HK-2 (cell line): ENCODE data around the gene SPRED1.
A peak's percentile ranks its signal among the peaks of the same experiment; 100 is the strongest.
"Not testable (repeated sequence)": the region's sequence is repeated elsewhere in the genome, so short reads cannot be mapped to it uniquely, and the experiment has no call there.

Source experiments
- DNase-seq: peaks from one replicate; pipeline ENCODE4 v3.0.0-alpha.2; 2018; ENCODE audit not compliant: unreplicated experiment

Gene SPRED1

DNA sequence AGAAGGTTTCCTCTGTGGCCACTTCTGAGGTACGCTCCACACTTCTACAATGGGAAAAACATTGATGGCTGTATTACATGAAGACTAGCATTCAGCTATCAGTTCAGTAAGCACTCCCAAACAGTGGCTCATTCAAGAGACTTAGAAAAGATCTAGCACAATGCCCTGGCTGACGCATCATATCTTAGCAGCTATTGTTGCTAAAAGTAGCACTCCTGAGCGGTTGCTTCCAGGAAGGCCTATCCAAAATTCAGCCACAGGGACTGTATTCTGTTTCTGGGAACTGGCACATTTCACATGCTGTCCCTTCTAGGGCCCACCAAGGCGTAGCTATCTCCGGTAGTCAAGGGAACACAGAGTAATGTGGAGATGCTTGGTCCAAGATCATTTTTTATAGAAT is 21.2 kb upstream of the SPRED1 start:
- DNase-seq: no peak

DNA sequence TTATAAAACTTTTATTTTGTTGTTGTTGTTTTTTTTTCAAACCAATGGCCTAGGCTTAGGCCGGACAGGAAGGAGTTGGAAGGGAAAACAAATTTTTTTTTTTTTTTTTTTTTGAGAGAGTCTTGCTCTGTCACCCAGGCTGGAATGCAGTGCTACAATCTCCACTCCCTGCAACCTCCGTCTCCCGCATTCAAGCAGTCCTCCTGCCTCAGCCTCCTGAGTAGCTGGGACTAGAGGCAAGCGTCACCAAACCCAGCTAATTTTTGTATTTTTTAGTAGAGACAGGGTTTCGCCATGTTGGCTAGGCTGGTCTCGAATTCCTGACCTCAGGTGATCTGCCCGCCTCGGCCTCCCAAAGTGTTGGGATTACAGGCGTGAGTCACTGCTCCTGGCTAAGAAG is 15.6 kb upstream of the SPRED1 start:
- not testable (repeated sequence) for DNase-seq

DNA sequence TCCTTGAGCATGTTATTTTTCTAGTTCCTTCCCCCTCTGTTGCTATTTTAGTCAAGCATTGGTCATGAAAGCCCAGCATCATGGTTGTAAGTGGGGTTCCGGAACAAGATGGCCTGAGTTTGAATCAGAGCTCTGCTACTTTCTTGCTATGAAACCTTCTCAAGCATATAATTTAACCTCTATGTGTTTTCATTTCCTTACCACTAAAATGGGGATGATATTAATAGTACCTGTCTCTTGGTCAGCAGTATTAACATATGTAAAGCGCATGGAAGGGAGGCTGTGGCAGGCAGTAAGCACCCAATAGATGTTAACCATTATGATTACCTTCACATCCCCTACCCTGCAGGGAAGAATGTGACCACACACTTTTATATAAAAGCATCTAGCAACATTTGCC is 14.3 kb upstream of the SPRED1 start:
- DNase-seq: no peak

DNA sequence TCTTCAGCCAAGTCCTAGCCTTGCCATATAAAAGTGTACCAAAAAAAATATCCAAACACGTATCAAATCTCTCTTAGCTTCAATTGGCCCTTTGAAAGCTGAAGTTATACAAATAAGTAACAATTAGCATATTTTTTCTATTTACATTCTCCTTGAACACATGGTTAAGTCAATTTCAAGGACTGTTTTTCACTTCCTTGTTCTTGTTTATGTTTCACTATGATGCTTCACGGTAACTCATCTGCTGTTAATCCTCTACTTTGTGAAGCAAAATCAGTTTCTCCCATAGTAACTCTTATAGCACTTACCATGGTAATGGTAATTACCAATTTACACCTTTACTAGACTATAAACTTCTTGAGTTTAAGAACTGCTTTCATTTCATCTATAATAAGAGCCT is 10.6 kb upstream of the SPRED1 start:
- DNase-seq: no peak

DNA sequence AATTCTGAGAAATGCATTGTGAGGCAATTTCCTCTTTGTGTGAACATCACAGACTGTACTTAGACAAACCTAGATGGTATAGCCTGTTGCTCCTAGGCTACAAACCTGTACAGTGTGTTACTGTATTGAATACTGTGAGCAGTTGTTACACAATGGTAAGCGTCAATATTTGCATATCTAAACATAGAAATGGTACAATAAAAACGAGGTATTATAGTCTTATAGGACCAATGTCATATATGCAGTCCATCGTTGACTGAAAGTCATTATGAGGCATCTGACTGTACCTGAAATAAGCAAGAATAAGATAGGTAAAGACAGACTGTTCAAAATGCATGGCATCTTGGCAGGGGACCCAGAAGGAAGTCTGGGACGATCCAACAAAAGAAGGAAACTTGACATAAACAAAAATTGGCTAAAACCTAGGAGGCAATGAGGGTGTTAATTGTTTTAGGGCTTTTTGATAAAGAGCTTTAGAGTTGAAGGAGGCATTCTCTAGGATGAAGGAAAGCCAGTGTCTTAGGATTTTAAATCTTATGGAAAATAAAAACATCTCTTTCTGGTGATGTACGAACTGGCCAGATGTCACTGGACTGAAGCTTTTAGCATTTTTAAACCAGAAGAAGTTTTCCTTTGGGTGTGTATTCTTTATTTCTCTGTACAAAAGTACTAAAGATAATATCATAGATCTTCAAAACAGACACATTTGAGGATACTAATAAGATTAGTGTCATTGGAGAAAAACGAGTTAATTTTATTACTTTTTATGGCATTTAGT is 9.2 kb upstream of the SPRED1 start:
- DNase-seq: no peak

DNA sequence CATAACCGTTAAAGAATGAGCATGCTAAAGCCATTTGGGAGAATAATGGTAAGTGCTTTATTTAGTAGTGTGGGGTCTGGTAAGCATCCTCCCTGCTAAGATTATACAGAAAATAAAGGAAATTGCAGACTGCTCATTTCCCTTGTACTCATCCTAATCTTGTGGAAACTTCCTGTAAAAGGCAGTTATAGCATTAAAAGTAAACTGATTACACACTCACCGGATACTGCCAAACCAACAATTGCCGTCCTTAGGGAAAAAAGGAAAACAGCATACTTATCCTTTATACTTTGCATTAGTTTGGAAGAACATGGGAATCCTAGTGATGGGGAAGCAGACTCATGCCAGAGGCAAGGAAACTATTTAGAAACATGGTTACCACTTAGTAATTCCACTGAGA is 5.3 kb upstream of the SPRED1 start:
- DNase-seq: no peak

DNA sequence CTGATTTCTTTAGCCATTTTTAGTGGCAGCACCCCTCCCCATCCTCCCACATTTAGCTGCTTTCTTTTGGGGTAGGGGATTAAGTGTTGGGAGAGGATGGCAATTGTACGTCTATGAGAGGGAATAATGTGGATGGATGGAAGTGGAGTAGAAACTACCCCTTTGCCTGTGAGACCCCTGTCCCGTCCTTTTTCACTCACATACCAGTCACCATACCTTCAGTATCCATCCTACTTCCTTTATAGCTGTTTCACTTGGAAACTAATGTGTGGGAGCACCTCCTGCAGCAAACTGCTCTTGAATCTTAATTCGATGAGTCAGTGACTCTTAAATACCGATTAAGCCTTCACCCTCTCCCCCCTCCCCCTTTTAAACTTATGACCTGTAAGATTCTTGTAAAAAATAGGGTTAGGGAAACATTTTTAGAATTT is 730 bp downstream of the SPRED1 start:
- DNase-seq: no peak

DNA sequence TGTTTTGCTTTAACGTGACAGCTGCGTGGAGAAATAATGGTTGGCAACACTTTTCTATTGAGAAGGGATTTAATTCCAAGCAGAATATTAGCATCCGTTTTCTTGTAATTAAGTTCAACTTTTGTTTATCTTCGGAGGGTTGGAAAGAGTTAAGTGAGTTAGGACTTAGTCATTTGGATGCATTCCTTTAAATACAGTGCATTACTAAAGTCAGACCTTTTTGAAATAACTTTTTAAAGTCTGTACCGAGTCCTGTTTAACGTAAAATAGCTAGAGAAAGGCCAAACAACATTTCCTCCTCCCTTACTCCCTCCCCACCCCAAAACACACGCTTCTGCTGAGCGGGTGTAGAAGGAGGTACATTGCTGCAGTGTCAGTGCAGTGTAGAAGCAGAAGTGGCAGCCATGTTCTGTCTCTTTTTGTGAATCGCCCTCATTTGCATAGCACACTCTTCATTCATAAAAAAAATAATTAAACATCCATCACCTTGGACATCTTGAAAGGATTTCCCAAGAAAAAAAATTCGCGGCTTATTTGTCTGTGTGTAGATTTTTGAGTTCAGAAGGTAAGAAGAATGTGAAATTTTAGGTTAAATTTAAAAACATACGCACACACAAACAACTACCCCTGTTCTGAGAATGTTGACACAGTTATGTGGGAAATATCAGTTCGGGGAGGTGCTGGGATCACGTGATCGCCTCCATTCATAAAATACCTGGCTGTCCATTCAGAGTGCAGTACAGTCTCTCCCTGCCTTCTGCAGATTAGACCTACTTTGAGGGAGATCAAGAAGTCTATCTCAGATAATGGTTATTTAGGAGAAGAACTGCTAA is 1.6 kb downstream of the SPRED1 start:
- peak; percentile 13 for DNase-seq

DNA sequence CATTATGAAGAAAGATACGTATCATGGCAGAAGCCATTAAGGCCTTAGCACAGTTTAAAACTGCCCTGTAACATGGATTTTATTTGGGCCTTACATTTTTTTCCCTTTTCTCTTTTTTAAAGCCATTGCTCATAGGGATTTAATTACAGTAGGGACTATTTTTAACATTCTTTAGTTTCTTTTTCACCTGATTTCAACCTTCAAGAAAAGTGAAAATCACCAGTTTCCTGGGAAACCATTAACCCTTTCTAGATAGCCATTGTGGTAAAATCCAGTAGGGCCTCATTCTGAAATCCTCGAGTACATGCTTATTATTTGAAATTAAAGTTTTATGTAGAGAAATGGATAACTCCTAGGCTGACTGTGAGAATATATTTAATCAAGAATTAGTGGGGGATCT is 3.1 kb downstream of the SPRED1 start:
- DNase-seq: no peak

DNA sequence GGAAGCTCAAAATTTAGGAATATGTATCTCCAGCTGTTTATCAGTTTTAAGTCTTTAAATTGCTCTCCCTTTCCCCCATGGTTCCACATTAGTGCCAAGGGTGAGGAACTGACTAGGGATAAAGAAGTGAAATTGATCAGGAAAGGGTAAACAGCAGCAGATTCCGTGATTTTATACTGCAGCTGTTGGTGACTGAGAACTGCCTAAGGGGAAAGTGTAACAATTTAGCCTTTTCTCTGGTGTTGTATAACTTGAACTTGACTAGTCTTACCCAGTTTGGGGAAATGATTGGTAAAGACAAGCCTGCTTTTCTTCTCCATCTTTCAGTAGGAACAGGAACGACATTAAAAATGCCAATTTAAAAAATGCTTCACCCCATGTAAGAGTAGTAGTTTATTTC is 5.0 kb downstream of the SPRED1 start:
- no peak for DNase-seq

DNA sequence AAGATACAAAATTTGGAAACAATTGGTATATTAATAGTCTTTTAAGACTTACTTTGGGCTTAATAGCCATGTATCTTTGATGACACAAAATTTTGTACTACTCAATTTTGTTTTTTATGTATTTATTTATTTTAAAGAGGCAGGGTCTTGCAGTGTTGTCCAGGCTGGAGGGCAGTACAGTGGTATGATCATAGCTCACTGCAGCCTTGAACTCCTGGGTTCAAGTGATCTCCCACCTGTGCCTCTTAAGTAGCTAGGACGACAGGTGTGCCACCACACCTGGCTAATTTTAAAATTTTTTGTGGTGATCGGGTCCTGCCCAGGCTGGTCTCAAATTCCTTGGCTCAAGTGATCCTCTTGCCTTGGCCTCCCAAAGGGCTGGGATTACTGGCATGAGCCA is 6.5 kb downstream of the SPRED1 start:
- no peak for DNase-seq

DNA sequence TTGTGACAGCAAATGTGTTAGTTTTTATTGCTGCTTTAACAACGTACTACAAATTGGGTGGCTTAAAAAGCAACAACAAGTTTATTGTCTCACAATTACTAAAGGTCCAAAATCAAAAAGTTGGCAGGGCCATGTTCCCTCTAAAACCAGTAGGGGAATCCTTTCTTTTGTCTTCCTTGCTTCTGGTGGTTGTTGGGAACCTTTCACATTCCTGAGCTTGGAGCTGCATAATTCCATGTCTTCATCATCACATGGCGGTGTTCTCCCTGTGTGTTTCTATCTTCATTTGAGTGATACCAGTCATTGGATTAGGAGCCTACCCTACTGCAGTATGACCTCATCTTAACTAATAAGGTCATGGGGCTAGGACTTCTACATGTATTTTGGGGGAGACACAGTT is 7.4 kb downstream of the SPRED1 start:
- DNase-seq: no peak

DNA sequence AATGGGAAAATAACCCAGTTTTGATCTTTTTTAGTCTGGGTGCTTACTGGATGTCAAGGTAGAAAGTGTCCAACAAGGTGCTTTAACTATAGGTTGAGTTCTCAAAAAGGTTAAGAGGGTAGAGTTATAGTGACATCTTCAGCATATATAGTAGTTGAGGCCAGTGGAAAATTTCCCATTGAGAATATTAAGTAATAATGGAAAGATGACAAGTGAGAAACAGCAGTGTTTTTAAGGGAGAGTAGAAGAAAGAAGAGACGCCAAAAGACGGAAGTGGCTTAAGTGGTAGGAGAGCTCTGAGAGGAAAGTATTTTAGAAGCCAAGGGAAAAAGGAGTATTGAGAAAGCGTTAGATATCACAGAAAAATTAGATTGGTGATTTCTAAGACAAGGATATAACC is 10.6 kb downstream of the SPRED1 start:
- DNase-seq: no peak

DNA sequence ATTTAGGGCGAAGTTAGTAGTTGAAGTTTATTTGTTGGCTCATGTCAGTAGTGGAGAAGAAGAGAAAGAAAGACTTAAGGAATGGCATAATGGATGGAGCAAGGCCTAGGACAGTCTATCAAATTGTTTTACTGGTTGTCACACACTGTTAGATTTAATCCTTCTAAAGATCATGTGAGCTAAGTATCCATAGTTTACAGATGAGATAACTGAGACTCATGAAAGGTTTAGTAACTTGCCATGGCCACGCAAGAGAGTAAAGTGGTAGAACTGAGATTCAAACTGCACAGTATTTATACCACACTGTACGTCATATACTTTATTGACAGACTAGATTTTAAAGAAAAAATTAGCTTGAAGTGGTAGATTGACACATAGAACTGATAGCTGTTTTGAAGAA is 11.4 kb downstream of the SPRED1 start:
- no peak for DNase-seq

DNA sequence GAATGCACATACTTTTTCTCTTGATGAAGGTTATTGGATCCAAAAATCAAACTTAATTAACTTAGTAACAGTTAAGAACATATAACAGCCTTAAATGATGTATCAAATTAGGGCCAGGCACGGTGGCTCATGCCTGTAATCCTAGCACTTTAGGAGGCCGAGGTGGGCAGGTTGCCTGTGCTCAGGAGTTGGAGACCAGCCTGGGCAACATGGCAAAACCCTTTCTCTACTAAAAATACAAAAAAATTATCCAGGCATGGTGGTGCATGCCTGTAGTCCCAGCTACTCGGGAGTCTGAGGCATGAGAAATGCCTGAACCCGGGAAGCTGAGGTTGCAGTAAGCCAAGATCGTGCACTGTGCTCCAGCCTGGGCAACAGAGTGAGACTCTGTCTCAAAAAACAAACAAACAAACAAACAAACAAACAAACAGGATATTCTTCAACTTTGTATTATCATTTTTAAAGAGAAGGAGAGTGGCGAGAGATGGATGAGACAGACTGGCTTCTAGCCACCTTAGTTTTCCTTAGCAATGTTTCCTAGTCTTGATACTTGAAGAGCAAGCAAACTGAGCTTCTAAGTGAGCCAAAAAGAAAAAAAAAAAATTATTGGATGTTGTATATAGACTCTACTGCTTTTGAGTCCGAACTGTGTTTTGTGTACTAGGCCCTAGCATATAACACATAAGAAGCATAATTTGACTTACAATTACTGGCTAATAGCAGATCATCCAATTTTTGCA is 13.8 kb downstream of the SPRED1 start:
- DNase-seq: no peak

DNA sequence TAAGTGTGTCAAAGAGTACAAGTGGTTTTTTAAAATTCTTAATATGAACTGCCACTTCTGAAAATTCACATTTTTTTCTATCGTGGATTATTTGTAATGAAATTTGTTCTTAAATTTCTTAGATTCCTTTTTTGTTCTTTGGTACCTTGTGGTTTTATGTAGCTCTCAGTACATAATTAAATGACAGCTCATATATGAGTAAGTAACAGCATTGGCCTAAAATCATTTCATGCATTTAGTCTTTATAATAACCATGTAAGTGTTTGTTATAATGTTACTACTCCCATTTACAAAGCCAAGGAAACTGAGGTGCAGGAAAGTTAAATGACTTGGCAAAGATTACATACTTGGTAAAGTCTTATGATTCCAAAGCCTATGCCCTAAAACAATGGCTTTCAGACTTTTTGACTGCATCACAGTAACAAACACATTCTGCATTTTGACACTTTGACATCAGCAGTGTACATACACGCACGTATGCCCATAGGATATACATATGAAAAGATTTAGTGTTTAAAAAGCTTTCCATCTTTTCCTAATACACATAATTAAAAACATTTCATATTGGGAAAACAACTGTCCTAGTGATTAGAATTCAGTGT is 14.9 kb downstream of the SPRED1 start:
- no peak for DNase-seq

DNA sequence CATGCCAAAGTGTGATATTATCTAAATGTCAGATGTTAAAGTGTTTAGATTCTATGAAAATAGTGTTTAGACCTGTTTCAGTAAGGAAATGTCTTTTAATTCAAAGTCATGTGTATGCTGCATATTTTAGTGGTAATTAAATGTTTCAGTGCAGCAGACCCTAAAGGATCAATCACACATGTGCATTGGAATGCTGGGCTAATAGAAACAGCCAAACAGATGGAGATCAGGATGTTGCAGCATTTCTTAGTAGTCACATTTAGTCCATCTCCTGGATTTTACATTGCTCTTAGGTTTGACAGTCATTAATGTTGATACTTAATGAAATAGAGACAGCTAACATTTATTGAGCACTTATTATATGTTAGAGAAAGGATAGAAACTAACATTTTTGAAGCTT is 18.5 kb downstream of the SPRED1 start:
- DNase-seq: no peak

DNA sequence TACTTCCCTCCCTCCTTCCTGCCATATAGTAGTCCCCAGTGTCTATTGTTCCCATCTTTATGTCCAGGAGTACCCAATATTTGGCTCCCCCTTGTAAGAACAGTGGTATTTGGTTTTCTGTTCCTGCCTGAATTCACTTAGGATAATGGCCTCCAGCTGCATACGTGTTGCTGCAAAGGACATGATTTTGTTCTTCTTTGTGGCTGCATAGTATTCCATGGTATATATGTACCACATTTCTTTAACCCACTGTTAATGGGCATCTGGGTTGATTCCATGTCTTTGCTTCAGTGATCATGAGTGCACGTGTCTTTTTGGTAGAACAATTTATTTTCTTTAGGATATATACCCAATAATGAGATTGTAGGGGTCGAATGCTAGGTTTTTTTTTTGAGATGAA is 19.3 kb downstream of the SPRED1 start:
- DNase-seq: no peak

DNA sequence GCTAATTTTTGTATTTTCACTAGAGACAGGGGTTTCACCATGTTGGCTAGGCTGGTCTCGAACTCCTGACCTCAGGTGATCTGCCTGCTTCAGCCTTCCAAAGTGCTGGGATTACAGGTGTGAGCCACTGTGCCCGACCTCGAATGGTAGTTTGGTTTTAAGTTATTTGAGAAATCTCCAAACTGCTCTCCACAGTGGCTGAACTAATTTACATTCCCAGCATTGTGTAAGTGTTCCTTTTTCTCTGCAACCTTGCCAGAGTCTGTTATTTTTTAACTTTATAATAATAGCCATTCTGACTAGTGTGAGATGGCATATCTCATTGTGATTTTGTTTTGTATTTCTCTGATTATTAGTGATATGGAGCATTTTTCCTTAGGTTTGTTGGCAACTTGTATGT is 19.8 kb downstream of the SPRED1 start:
- DNase-seq: not testable (repeated sequence)

DNA sequence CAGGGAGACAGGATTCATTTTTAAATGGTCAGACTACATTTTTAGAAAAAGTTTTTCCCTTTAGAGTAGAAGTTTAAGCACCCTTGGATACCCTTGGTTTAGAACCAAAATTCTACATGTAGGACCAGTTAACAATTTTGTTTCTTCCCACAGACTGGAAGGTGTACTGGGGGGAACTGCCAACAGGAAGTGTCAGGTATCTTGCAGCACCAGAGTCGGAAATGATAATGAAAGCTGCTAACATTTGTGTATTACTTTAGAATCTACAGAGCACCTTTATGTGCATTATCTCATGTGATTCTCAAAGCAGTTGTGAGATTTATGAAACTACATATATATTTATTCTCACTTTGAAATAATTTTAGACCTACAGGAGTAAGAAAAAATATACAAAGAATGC is 21.5 kb downstream of the SPRED1 start:
- no peak for DNase-seq

DNA sequence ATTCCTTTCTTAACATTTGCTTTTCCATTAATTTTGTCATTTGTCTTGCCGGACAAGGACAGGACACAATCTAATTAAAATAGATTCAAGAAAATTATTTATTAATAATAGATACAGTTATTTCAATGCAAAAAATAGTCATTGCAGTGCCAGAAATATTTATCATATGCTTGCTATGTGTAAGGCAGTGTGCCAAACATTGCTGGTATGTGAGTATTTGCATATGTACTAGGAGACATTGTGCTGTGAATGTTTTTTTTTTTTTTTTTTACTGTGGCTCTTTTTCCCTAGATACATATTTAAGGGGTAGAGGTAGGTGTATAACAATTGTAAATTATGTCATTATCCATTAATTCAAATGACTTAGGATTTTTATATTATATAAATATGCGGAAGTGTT is 23.3 kb downstream of the SPRED1 start:
- no peak for DNase-seq

DNA sequence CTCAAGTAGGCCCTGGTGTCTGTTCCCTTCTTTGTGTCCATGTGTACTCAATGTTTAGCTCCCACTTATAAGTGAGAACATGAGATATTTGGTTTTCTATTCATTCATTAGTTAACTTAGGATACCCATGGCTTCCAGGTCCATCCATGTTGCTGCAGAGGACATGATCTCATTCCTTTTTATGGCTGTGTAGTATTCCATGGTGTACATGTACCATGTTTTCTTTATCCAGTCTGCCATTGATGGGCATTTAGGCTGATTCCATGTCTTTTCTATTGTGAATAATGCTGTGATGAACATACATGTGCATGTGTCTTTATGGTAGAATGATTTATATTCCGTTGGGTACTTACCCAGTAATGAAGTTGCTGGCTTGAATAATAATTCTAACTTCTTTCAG is 24.6 kb downstream of the SPRED1 start:
- DNase-seq: not testable (repeated sequence)
